GM11168 (cell line): Measurements from ENCODE around the gene IGHMBP2.

Experiments
- in situ Hi-C: fragments of 300-500 bp; cut with MboI; formaldehyde crosslinking; loops from one replicate; pipeline ENCODE4 v1.12.0; 2022; ENCODE audit warnings: low sequenced_read_pairs; ENCODE audit not compliant: unreplicated experiment

IGHMBP2 gene

DNA sequence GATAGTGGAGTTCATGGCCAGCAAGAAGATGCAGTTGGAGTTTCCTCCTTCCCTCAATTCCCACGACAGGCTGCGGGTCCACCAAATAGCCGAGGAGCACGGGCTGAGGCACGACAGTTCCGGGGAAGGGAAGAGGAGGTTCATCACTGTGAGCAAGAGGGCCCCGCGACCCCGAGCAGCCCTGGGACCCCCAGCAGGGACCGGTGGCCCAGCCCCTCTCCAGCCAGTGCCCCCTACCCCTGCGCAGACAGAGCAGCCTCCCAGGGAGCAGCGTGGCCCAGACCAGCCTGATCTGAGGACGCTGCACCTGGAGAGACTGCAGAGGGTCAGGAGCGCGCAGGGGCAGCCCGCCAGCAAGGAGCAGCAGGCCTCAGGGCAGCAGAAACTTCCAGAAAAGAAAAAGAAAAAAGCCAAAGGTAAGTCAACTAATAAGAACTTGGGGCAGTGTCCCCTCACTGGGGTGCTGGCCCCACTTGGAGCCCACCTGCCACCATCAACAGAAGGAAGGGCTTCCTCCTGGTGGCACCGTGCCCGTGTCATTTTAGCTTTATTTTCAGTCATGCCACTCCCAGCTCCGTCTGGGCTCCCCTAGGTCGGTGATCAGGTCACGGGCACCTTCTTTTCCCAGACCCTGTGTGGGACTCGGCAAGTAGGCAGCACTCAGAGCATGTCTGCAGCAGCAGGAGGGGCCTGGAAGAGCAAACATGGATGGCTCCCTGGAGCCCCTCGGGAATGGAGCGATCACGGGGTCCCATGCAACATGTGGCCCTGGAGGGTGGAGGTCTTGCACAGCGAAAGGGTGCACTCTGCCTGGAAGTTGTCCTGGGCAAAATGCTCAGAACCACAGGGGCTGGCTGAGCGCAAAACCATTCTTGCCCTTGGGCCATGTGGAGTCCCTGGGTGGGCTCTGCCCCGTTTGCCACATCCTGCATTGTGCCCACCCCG is 33.3 kb downstream of the IGHMBP2 start:
- in situ Hi-C loops, result no loop called here

- in situ Hi-C loops, result no loop called here
Observed at GRCh38 chr11:68938088-68938487, 34.4 kb downstream of the IGHMBP2 start.

- in situ Hi-C loops, result no loop called here
Observed at GRCh38 chr11:68938816-68939582, 35.3 kb downstream of the IGHMBP2 start.

DNA sequence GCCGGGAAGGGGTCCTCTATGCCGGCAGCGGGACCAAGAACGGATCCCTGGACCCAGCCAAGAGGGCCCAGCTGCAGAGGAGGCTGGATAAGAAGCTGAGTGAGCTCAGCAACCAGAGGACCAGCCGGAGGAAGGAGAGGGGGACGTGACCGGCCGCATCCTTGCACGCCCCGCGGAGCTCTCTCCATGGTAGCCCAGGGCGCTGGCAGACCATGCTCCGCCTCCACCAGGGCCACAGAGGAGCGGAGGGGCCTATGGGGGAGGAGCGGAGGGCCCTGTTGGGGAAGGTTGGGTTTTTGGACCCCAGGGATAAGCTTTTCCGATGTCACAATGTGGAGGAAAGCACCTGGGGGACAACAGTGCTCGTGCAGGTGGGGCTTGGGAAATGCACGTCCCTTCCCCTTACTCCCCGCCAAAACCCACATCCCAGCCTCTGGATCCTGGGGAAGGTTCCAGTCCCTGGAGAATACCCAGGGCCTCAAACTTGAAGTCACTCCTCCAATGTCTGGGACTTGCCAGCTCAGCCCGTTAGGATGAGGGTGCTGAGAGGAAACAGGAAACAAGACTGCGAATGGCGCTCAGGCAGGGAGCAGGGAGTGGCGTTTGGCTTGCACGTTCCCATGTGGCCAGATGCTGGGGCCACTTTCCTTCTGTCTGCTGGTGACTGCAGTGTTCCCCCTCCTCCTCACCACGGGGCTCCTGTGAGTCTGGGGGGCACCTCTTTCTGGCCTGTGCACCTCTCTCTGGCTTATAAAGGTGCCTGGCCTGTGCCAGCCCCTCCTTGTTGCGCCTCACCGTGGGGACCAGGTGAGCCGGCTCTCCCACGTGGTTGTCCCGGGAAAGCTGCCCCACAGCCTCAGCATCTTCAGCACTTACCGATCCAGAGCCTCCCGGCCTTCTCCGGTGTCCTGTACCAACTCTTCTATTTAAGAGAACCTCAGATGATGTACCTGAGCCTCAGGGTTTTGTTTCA is 36.2 kb downstream of the IGHMBP2 start:
- in situ Hi-C loops, result no loop called here

GRCh38 chr11:68940651-68941323 is 37.1 kb downstream of the IGHMBP2 start:
- in situ Hi-C loops, result no loop called here

DNA sequence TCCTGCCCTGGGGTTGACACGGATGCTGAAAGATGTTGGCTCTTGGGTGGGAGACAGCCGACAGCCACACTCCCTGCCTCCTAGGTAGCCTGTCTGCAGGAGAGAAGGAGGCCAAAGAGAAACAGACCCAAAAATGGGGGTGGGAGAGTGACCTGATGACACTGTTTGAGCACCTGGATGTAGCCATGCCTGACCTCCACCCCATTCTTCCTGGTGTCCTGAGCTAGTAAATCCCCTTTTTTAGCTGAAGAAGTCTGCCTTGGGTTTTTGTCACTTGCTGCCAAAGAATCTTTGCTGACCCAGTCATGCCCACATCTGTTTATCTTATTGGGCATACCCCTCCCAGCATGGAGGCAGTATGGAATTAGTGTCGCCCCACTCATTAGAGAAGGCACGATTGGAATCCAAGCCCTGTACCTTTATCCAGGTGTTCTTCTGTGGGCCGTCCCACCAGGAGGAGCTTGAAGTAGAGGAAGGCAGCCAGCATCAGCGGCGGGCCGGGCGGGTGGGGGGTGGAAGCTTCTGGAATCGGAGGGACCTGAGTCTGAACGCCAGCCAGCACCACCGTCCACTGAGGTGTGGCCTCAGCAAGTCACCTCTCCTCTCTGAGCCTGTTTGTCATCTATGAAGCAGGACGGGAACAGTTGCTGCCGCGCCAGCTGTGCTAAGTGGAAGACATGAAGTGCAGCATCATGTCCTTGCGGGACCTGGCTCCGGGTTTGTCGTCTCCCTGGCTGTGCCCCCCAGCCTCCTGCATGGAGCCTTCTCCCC is 37.8 kb downstream of the IGHMBP2 start:
- in situ Hi-C loops, result no loop called here

DNA sequence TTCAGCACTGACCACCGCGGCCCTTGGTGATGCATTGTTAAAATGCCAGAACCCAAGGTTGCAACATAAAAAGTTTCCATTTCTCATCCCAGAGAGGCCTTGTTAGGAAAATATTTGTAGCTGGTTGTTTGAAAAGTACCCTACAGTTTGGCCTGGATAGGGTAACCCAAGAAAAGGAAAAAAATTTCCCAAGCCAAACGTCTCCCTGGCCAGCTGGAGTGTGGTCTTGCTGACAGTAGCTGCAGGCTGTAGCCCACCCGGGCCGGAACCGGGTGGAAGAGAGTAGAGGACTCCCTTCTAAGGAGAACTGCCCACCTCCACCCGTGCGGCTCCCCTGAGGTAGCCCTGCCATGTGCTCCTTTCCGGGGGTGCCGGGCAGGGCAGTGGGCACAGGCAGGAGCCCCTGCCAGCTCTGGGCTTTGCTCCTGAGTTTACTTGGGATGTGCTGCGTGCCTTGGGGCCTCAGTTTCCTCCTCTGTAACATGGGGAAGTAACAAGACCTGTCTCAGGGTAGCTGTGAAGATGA is 38.5 kb downstream of the IGHMBP2 start:
- in situ Hi-C loops, result no loop called here

- in situ Hi-C loops, result no loop called here
Observed at GRCh38 chr11:68942751-68943271, 39.1 kb downstream of the IGHMBP2 start.

- in situ Hi-C loops, result no loop called here
Observed at GRCh38 chr11:68946416-68947090, 42.9 kb downstream of the IGHMBP2 start.

DNA sequence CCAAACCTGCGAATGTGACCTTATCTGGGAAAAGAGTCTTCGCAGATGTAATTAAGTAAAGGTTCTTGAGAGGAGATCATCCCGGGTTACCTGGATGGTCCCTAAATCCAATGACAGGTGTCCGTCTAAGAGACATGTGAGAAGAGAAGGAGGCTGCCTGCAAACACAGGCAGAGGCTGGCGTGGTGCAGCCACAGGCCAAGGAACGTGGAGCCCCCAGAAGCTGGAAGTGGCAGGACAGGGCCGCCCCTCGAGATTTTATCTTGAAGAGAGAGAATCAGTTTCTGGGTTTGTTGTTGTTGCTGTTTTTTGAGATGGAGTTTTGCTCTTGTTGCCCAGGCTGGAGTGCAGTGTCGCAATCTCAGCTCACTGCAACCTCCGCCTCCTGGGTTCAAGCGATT is 43.5 kb downstream of the IGHMBP2 start:
- in situ Hi-C loops, result no loop called here

GRCh38 chr11:68948496-68948895 is 44.8 kb downstream of the IGHMBP2 start:
- in situ Hi-C loops, result no loop called here

DNA sequence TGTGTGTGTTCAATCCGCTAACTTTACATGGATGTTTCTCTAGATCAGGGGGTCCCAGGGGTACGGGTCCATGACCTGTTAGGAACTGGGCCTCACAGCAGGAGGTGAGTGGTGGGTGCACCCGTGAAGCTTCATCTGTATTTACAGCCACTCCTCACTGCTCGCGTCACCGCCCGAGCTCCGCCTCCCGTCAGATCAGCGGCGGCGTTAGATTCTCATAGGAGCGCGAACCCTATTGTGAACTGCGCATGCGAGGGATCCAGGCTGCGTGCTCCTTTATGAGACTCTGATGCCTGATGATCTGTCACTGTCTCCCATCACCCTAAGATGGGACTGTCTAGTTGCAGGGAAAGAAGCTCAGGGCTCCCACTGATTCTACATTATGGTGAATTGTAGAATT is 45.2 kb downstream of the IGHMBP2 start:
- in situ Hi-C loops, result no loop called here

DNA sequence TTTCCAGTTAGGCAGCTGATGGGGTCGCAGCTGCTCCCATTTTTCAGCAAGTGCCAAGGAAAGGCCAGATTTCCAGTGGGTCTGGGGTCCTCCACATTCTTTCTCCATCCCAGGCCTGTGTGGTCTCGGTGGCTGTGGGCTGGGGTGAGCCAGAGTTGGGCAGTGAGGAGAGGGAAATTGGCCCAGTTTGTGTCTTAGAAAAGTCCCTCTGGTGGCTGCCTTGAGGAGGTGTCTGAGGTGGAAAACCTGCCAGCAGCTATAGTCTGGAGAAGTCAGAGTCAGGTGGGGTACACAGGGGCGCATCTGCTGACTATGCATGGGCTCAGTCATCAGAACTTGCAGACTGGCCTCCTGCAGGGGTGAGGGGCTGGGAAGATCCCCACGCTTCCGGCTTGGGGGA is 46.6 kb downstream of the IGHMBP2 start:
- in situ Hi-C loops, result no loop called here

- in situ Hi-C loops, result no loop called here
Observed at GRCh38 chr11:68950762-68951161, 47.1 kb downstream of the IGHMBP2 start.

DNA sequence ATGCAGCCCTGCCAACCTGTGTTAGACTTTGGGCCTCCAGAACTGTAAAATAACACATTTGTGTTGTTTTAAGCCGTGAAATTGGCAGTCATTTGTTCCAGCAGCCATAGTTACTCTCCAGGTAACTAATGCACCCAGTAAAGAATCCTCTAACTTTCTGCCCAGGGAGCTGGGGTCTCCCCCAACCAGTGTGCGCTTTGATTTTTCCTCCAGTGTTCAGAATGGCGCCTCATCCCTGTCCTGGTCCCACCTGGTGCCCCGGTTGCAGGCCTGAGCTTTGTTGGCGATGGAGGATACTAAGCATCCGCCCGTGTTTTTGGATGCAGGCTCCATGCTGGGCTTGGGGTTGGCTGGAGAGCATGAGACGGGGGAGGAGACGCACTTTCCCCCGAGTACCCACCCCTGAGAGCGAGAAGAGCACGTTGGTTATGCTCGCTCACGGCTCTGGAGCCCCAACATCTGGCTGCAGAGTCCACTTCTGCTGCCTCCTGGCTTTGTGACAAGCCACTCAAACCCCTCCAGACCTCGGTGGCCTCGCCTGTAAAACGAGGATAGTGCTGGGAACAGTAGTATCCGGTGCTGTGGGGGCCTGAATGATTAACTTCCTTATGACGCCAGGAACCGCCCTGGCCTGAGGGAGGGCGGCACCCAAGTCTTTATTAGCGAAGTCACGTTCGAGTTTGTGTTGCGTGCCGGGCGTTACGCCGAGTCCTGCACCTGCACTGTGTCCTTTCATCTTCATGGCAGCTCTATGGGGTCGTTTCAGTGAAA is 51.3 kb downstream of the IGHMBP2 start:
- in situ Hi-C loops, result no loop called here

GRCh38 chr11:68955607-68955958 is 51.9 kb downstream of the IGHMBP2 start:
- in situ Hi-C loops, result no loop called here

DNA sequence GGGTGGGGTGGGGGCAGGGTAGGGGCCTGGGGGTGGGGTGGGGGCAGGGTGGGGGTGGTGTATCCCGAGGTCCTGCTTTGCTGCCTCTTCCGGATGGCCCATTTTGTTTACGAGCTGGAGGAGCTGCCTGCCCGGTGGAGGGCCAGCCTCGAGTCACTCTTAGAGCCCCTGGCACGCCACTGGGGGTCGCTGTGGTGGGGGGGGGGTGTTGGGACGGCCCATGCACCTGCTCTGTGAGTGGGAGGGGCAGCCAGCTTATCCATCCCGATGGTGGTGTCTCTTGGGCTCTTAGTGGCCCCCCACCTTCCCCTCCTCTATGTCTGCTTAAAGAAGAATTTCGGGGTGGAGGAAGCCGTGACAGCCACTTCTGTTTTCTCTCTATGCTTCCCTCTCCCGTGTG is 52.5 kb downstream of the IGHMBP2 start:
- in situ Hi-C loops, result no loop called here
